GM12878 (cell line): ENCODE data around the gene FYTTD1. TPM values are rescaled to one million over a fixed set of nuclear protein-coding genes. Genes with fewer than 3 reads are reported as not detected.

ENCODE experiments used
- ATAC-seq: fragments of 200-7000 bp; cut with Tn5 transposase; 3 replicates; pipeline ENCODE4 v1.9.1; 2020; ENCODE audit warnings: mild to moderate bottlenecking, moderate library complexity
- BruUV-seq: library from RNA; stranded (reverse); fragments of 400-500 nt; replicated peaks from 2 replicates; lab custom pipeline; 2021; lab: Mats Ljungman, UMichigan
- CTCF ChIA-PET: fragments of 300-600 bp; sonication (Branson Sonifier 250); formaldehyde crosslinking; extraction: SDS; loops from one replicate; lab custom pipeline; 2021; ENCODE audit warnings: inconsistent platforms; lab: Yijun Ruan, JAX
- POLR2A ChIA-PET: fragments of 350-600 bp; formaldehyde crosslinking; extraction: SDS; loops from one replicate; lab custom pipeline; 2021; ENCODE audit warnings: inconsistent platforms; lab: Charles Lee
- RAD21 ChIA-PET: fragments of 300-600 bp; sonication (Branson Sonifier 250); formaldehyde crosslinking; loops from one replicate; lab custom pipeline; 2023; ENCODE audit warnings: antibody characterized with exemption; ENCODE audit not compliant: unreplicated experiment; lab: Charles Lee
- SMC1A ChIA-PET: fragments of 300-600 bp; sonication (Branson Sonifier 250); formaldehyde crosslinking; loops from one replicate; lab custom pipeline; 2023; ENCODE audit not compliant: unreplicated experiment, uncharacterized antibody; lab: Charles Lee
- DNase-seq: peaks from one replicate; pipeline ENCODE4 v3.0.0-alpha.2; 2011; ENCODE audit warnings: low read depth, low spot score
- FAIRE-seq: peaks from 3 replicates; lab custom pipeline; 2011; peaks lifted over from hg19 to GRCh38; lab: Jason Lieb, UNC
- H2AFZ ChIP-seq: 2 replicates; pipeline ENCODE4 v1.6.0; 2011; ENCODE audit warnings: low read depth, low read length, control low read depth; ENCODE audit not compliant: control insufficient read depth
- H3K27ac ChIP-seq: 2 replicates; pipeline ENCODE4 v1.5.1; 2011; ENCODE audit warnings: control low read depth; ENCODE audit not compliant: control insufficient read depth, insufficient read depth
- H3K27me3 ChIP-seq, 2 experiments: replicated peaks in 1 of 2; 2 replicates each; pipeline versions ENCODE4 v1.6.0 to v1.6.1; 2011; ENCODE audit warnings: low read length in 1 of 2; ENCODE audit not compliant: control insufficient read depth in 2 of 2, insufficient read depth in 2 of 2
- H3K36me3 ChIP-seq, 2 experiments: 2 replicates each; pipeline ENCODE4 v1.5.1; 2011; ENCODE audit warnings: low read length in 1 of 2; ENCODE audit not compliant: control insufficient read depth in 2 of 2, insufficient read depth in 2 of 2
- H3K4me1 ChIP-seq: 2 replicates; pipeline ENCODE4 v1.6.1; 2011; ENCODE audit warnings: mild to moderate bottlenecking, low read length, moderate library complexity, mixed read lengths; ENCODE audit not compliant: control insufficient read depth, insufficient read depth
- H3K4me2 ChIP-seq: 2 replicates; pipeline ENCODE4 v1.6.0; 2011; ENCODE audit warnings: control low read depth; ENCODE audit not compliant: control insufficient read depth, insufficient read depth
- H3K4me3 ChIP-seq: fragments of 200-600 bp; sonication (generic); 2 replicates; pipeline ENCODE4 v1.5.1; 2016
- H3K79me2 ChIP-seq: 2 replicates; pipeline ENCODE4 v1.6.0; 2011; ENCODE audit warnings: low read length; ENCODE audit not compliant: control insufficient read depth, insufficient read depth
- H3K9ac ChIP-seq: 2 replicates; pipeline ENCODE4 v1.8.0; 2011; ENCODE audit warnings: low read length, control low read depth, mixed read lengths; ENCODE audit not compliant: control insufficient read depth, insufficient read depth
- H3K9me3 ChIP-seq: replicated peaks from 3 replicates; pipeline ENCODE4 v1.5.1; 2011; ENCODE audit warnings: mild to moderate bottlenecking, low read length; ENCODE audit not compliant: control insufficient read depth, insufficient read depth
- H4K20me1 ChIP-seq: 2 replicates; pipeline ENCODE4 v1.6.0; 2011; ENCODE audit not compliant: control insufficient read depth, insufficient read depth
- ASH2L ChIP-seq: fragments of 300-600, 200-600 bp; sonication (generic); IDR thresholded peaks from 2 replicates; pipeline ENCODE4 v1.6.1; 2017; ENCODE audit warnings: low read depth, mild to moderate bottlenecking, borderline replicate concordance
- CUX1 ChIP-seq: IDR thresholded peaks from 2 replicates; pipeline ENCODE4 v1.6.1; 2012; ENCODE audit warnings: improper control_type of control experiment, low read depth, low read length; ENCODE audit not compliant: insufficient replicate concordance
- EGR1 ChIP-seq, 2 experiments: IDR thresholded peaks; 1 replicate in 1 of 2; 2 replicates in 1 of 2; pipeline ENCODE4 v1.6.1; 2011 to 2012; ENCODE audit warnings: low read depth in 2 of 2, low read length in 2 of 2, borderline replicate concordance in 1 of 2, mild to moderate bottlenecking in 1 of 2, moderate library complexity in 1 of 2
- MLLT1 ChIP-seq: fragments of 450-650 bp; IDR thresholded peaks from 2 replicates; pipeline ENCODE4 v1.6.1; 2016; ENCODE audit warnings: mild to moderate bottlenecking
- POU2F2 ChIP-seq: IDR thresholded peaks from 3 replicates; pipeline ENCODE4 v1.6.1; 2011; ENCODE audit warnings: low read depth, mild to moderate bottlenecking, low read length, borderline replicate concordance
- SKIL ChIP-seq: fragments of 450-650 bp; IDR thresholded peaks from 2 replicates; pipeline ENCODE4 v1.6.1; 2017; ENCODE audit warnings: mild to moderate bottlenecking, low read depth, inconsistent platforms; ENCODE audit not compliant: poor library complexity, severe bottlenecking
- WGBS: methylation state at CpG from one replicate; pipeline ENCODE4 v1.1.6; 2016; ENCODE audit warnings: low lambda C conversion rate; ENCODE audit not compliant: insufficient replicate concordance, insufficient coverage; ENCODE audit errors: missing lambda C conversion rate; 5-methylcytosine and 5-hydroxymethylcytosine counted together
- in situ Hi-C: fragments of 300-500 bp; cut with MboI; formaldehyde crosslinking; loops from 9 replicates; pipeline ENCODE4 v1.14.3; 2018; ENCODE audit warnings: mixed read lengths
- intact Hi-C: fragments of 100-400 bp; cut with micrococcal nuclease; formaldehyde crosslinking; loops from one replicate; pipeline ENCODE4 v1.14.2; 2022; ENCODE audit not compliant: unreplicated experiment
- polyA plus RNA-seq, 11 experiments: library from polyadenylated mRNA; depleted of rRNA in 4 of 11; unstranded in 6 of 11; stranded (reverse) in 5 of 11; fragments of >200 nt; fragmentation: Nextera tagmentation in 4 of 11; fragmentation: Illumina TruSeq in 1 of 11; extraction: Ambion mirVana in 4 of 11; extraction: Trizol in 1 of 11; gene quantifications; 1 replicate in 1 of 11; 2 replicates in 10 of 11; pipeline versions ENCODE4 v1.2.1 to v1.2.3, GENCODE V29; 2011 to 2016; ENCODE audit warnings: inconsistent platforms in 2 of 11, missing spikeins in 2 of 11, low read depth in 1 of 11
- total RNA-seq, 4 experiments: library from RNA; depleted of rRNA in 3 of 4; stranded (reverse); fragments of >200 nt in 3 of 4; fragmentation: Illumina TruSeq in 1 of 4; extraction: Trizol in 1 of 4; gene quantifications; 2 replicates each; pipeline versions ENCODE4 v1.2.1 to v1.2.3, GENCODE V29; 2013 to 2021

Gene FYTTD1
- total and polyA plus RNA-seq, 10 of the 15 experiments (the other 5 are each of a cell fraction or from before 2014, with no cell fraction given) = 25.5 to 101 (median 59.4) TPM

- TF ChIP-seq CUX1 = no peak
These were observed 81.3 kb downstream of the FYTTD1 start (continued) for GRCh38 chr3:197830967-197831313.

GRCh38 chr3:197833930-197834715 is 84.4 kb downstream of the FYTTD1 start:
- Histone ChIP-seq H3K27ac (peak overlapping the region; percentile 72), H3K36me3 (peaks cover 1 to 20% of the 10 kb centered on the region in 2 experiments; a peak in 3 of 4 replicates), H4K20me1 (no peaks in the 10 kb centered on the region), H3K4me3 (peak overlapping the region; percentile 15; the same call in 1 of the 2 replicates), H2AFZ (peak overlapping the region; percentile 1; the same call in 1 of the 2 replicates), H3K79me2 (no peaks in the 10 kb centered on the region), H3K27me3 (no peaks in the 10 kb centered on the region), H3K9me3 (no peaks in the 10 kb centered on the region), H3K9ac (0 out of 2 replicates have a peak overlapping the region, but pooled peaks have one; percentile 4), H3K4me2 (peak overlapping the region; percentile 73), H3K4me1 (peaks cover 10% of the 10 kb centered on the region)
- intact Hi-C loops (loop anchor here (2.0 kb wide), 1 partner anchor 43 kb away; the partner anchor contains the start of gene LRCH3), in situ Hi-C loops (no loop called here)
- BruUV-seq = TSS peak; percentile 16
- FAIRE-seq (peak; percentile 92), ATAC-seq (peak; percentile 82), DNase-seq (no peak)
- SMC1A ChIA-PET = interaction anchor here (0.6 to 1.2 kb wide), 4 partner anchors 14 to 98 kb away, joined by 3 to 5 read pairs (median 4); partner anchors contain the start of gene RUBCN
- WGBS = 1% methylated on average over 8 of the region's 8 CpGs
- CTCF ChIA-PET = interaction anchor here (0.7 to 2.9 kb wide), 6 partner anchors 12 to 73 kb away, joined by 3 to 8 read pairs (median 3); no protein-coding TSS in a partner anchor
- RAD21 ChIA-PET = no interaction called here
- POLR2A ChIA-PET = interaction anchor here (0.8 kb wide), 1 partner anchor 13 kb away, joined by 3 read pairs; no protein-coding TSS in a partner anchor
- 0 out of 3 replicates have a peak, but pooled peaks of 1 of the 2 experiments have one; percentile 7 for TF ChIP-seq EGR1 (IDR thresholded peaks at IDR 0.05; ENCODE audit: borderline replicate concordance in 1 of 2, low read depth in 2 of 2, low read length in 2 of 2)
- TF ChIP-seq POU2F2 = no peak
- TF ChIP-seq SKIL = peak; percentile 16
- TF ChIP-seq ASH2L = 0 out of 2 replicates have a peak, but pooled peaks have one; percentile 78
- TF ChIP-seq MLLT1 = no peak
